Hepatocyte (in vitro differentiated cells): ENCODE results near the gene THPO. TPM values are rescaled to one million over a fixed set of nuclear protein-coding genes. Genes with fewer than 3 reads are reported as not detected.

ENCODE experiments used
- DNase-seq: peaks from one replicate; pipeline ENCODE4 v3.0.0-alpha.2; 2016; ENCODE audit warnings: low spot score
- H2AFZ ChIP-seq: fragments of 200-600 bp; sonication (generic); 2 replicates; pipeline ENCODE4 v1.6.0; 2016; ENCODE audit warnings: antibody characterized with exemption, mild to moderate bottlenecking
- H3K27ac ChIP-seq: fragments of 200-600 bp; sonication (generic); 2 replicates; pipeline ENCODE4 v1.5.1; 2016; ENCODE audit warnings: mild to moderate bottlenecking
- H3K27me3 ChIP-seq: fragments of 200-600 bp; sonication (generic); 2 replicates; pipeline ENCODE4 v1.6.1; 2016
- H3K36me3 ChIP-seq: fragments of 200-600 bp; sonication (generic); replicated peaks from 2 replicates; pipeline ENCODE4 v1.5.1; 2016; ENCODE audit warnings: low read depth; ENCODE audit not compliant: insufficient read depth
- H3K4me1 ChIP-seq: fragments of 200-600 bp; sonication (generic); 2 replicates; pipeline ENCODE4 v1.5.1; 2016; ENCODE audit warnings: mild to moderate bottlenecking, moderate library complexity; ENCODE audit not compliant: insufficient read depth
- H3K4me2 ChIP-seq: fragments of 200-600 bp; sonication (generic); 2 replicates; pipeline ENCODE4 v1.6.0; 2016
- H3K4me3 ChIP-seq: fragments of 200-600 bp; sonication (generic); 2 replicates; pipeline ENCODE4 v1.5.1; 2016; ENCODE audit warnings: mild to moderate bottlenecking
- H3K79me2 ChIP-seq: fragments of 200-600 bp; sonication (generic); 2 replicates; pipeline ENCODE4 v1.6.0; 2017; ENCODE audit warnings: mild to moderate bottlenecking
- H3K9me2 ChIP-seq: fragments of 200-600 bp; sonication (generic); replicated peaks from 2 replicates; pipeline ENCODE4 v1.6.0; 2017; ENCODE audit warnings: mild to moderate bottlenecking; ENCODE audit not compliant: insufficient read depth
- H3K9me3 ChIP-seq: fragments of 200-600 bp; sonication (generic); 2 replicates; pipeline ENCODE4 v1.5.1; 2016; ENCODE audit warnings: low read depth, mild to moderate bottlenecking
- H4K20me1 ChIP-seq: fragments of 200-600 bp; sonication (generic); 2 replicates; pipeline ENCODE4 v1.6.0; 2016; ENCODE audit warnings: mild to moderate bottlenecking; ENCODE audit not compliant: insufficient read depth, poor library complexity, severe bottlenecking
- EZH2 ChIP-seq: fragments of 200-600 bp; sonication (generic); IDR thresholded peaks from 2 replicates; pipeline ENCODE4 v1.6.1; 2016; ENCODE audit warnings: antibody characterized with exemption, mild to moderate bottlenecking, borderline replicate concordance
- EZH2phosphoT487 ChIP-seq: fragments of 200-600 bp; sonication (generic); IDR thresholded peaks from one replicate; pipeline ENCODE4 v1.6.1; 2018; ENCODE audit warnings: antibody characterized with exemption, mild to moderate bottlenecking, low read depth, moderate library complexity; ENCODE audit not compliant: unreplicated experiment, severe bottlenecking
- WGBS: methylation state at CpG from one replicate; pipeline ENCODE4 v1.1.6; 2016; ENCODE audit warnings: low lambda C conversion rate; ENCODE audit errors: missing lambda C conversion rate; 5-methylcytosine and 5-hydroxymethylcytosine counted together
- polyA plus RNA-seq: library from polyadenylated mRNA; unstranded; fragments of >200 nt; fragmentation: Nextera tagmentation; extraction: Ambion mirVana; gene quantifications from 2 replicates; pipeline ENCODE4 v1.2.1, GENCODE V29; 2016
- total RNA-seq: library from RNA; depleted of rRNA; stranded (reverse); fragments of >200 nt; gene quantifications from 2 replicates; pipeline ENCODE4 v1.2.3, GENCODE V29; 2014
- TF ChIP-seq, protein P1 (sequence below): fragments of 200-600 bp; sonication (generic); IDR thresholded peaks from 2 replicates; pipeline ENCODE4 v1.5.1; 2016; ENCODE audit warnings: antibody characterized with exemption, mild to moderate bottlenecking; ENCODE audit not compliant: poor library complexity

Gene THPO
- total and polyA plus RNA-seq, 2 experiments from 2014 or later, result 1.8 to 5.2 TPM

DNA sequence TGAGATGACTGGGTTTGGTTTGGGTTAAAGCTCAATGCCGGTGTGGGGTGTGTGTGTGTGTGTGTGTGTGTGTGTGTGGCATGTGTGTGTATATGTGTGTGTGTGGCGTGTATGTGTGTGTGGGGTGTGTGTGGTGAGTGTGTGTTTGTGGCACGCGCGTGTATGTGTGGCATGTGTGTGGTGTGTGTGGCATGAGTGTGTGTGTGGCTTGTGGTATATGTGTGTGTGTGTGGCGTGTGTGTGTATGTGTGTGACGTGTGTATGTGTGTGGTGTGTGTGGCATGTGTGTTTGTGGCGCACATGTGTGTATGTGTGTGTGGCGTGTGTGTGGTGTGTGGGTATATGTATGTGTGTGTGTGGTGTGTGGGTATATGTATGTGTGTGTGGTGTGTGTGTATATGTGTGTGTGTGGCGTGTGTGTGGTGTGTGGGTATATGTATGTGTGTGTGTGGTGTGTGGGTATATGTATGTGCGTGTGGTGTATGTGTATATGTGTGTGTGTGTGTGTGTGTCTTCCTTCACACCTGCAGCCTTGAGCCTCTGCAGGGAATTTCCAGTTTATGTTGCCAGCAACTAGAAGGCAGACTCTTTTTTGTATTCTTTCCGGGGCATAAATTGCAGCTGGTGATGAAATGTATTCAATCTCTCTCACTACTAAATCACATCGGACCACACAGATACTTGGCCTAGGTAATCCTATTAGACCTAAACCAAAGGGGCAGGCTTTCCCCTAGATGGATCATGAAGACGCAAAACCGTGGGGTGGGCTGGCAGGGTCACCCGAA, 36.6 kb upstream of the THPO start:
- no peak overlapping the region for H3K4me3 ChIP-seq
- H3K9me3 ChIP-seq, result no peaks in the 10 kb centered on the region
- no peaks in the 10 kb centered on the region for H3K36me3 ChIP-seq
- no peak for DNase-seq
- TF ChIP-seq, protein P1, sequence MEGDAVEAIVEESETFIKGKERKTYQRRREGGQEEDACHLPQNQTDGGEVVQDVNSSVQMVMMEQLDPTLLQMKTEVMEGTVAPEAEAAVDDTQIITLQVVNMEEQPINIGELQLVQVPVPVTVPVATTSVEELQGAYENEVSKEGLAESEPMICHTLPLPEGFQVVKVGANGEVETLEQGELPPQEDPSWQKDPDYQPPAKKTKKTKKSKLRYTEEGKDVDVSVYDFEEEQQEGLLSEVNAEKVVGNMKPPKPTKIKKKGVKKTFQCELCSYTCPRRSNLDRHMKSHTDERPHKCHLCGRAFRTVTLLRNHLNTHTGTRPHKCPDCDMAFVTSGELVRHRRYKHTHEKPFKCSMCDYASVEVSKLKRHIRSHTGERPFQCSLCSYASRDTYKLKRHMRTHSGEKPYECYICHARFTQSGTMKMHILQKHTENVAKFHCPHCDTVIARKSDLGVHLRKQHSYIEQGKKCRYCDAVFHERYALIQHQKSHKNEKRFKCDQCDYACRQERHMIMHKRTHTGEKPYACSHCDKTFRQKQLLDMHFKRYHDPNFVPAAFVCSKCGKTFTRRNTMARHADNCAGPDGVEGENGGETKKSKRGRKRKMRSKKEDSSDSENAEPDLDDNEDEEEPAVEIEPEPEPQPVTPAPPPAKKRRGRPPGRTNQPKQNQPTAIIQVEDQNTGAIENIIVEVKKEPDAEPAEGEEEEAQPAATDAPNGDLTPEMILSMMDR, result no peak
- TF ChIP-seq EZH2 (no peak), EZH2phosphoT487 (no peak)
- H3K4me1 ChIP-seq, result peaks cover 6% of the 10 kb centered on the region
- no peaks in the 10 kb centered on the region for H3K9me2 ChIP-seq
- 82% methylated on average over 15 of the region's 16 CpGs for WGBS
- H3K27ac ChIP-seq, result no peak overlapping the region
- no peaks in the 10 kb centered on the region for H4K20me1 ChIP-seq
- no peak overlapping the region for H3K4me2 ChIP-seq
- H2AFZ ChIP-seq, result no peak overlapping the region
- H3K79me2 ChIP-seq, result no peaks in the 10 kb centered on the region
- H3K27me3 ChIP-seq, result no peaks in the 10 kb centered on the region

- Histone ChIP-seq H3K27ac (no peak overlapping the region), H2AFZ (no peak overlapping the region), H3K4me2 (no peak overlapping the region), H3K9me2 (no peaks in the 10 kb centered on the region), H3K4me1 (no peaks in the 10 kb centered on the region), H3K79me2 (no peaks in the 10 kb centered on the region), H3K27me3 (no peaks in the 10 kb centered on the region), H3K9me3 (no peaks in the 10 kb centered on the region), H3K4me3 (no peak overlapping the region), H4K20me1 (no peaks in the 10 kb centered on the region), H3K36me3 (no peaks in the 10 kb centered on the region)
- TF ChIP-seq, protein P1, result no peak
- TF ChIP-seq EZH2 (no peak), EZH2phosphoT487 (no peak)
- DNase-seq, result no peak
- 85% methylated on average over 12 of the region's 12 CpGs for WGBS
Observed at GRCh38 chr3:184409946-184410500, 32.0 kb upstream of the THPO start.

DNA sequence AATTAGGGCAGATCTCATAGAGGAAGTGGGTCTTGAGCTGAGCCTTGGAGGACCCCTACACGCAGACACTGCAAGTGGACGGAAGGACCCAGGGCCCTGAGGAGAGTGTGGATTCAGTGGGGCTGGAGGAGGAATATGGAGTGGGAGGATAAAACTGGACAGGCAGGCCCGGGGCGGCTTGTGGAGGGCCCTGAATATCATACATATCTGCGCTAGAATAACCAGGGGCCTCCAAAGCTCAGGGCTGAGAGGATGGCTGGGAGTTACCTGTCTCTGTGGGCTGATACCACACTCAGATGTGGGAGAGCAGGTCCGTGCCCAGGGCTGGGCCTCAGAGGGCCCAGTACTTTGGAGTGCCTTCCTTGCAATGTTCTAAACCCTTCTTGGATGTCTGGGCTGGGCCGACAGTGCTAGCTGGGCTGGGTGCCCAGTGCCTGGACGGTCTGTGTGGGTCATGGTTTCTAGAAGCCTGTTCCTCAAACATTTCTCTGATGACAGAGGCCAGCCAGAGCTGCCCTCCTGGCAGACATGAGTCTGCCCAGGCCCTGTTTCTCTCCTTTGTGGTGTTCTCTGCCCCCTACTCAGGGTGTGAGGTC, 31.4 kb upstream of the THPO start:
- Histone ChIP-seq H3K36me3 (no peaks in the 10 kb centered on the region), H2AFZ (no peak overlapping the region), H3K27me3 (no peaks in the 10 kb centered on the region), H3K79me2 (no peaks in the 10 kb centered on the region), H3K9me3 (no peaks in the 10 kb centered on the region), H3K4me1 (no peaks in the 10 kb centered on the region), H3K4me3 (no peak overlapping the region), H3K9me2 (no peaks in the 10 kb centered on the region), H3K27ac (no peak overlapping the region), H4K20me1 (no peaks in the 10 kb centered on the region), H3K4me2 (no peak overlapping the region)
- no peak for DNase-seq
- TF ChIP-seq EZH2phosphoT487, result no peak
- TF ChIP-seq, protein P1, result no peak
- TF ChIP-seq EZH2, result no peak
- 96% methylated on average over 8 of the region's 8 CpGs for WGBS
